Measurements from ENCODE around the gene ERF. TPM values are rescaled to one million over a fixed set of nuclear protein-coding genes. Genes with fewer than 3 reads are reported as not detected.
A peak's percentile ranks its signal among the peaks of the same experiment; 100 is the strongest.

Gene ERF
- total and polyA plus RNA-seq, 2 of the 4 experiments (the other 2 are of a cell fraction) = 5.2 to 32.4 TPM

DNA sequence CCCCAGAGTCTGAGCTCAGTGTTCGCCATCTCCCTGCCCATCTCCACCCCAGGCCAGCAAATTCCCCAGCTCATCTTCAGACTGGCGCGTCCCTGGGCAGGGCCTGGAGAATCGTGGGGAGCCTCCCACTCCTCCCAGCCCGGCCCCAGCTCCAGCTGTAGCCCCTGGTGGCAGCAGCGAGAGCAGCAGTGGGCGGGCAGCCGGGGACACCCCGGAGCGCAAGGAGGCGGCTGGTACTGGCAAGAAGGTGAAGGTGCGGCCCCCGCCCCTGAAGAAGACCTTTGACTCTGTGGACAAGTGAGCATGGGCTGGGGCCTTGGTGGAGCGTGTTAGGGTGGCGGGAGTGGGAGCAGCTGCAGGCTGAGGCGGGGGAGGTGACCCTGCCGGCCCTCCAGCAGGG lies 38.6 kb upstream of the ERF start:
- dilution Hi-C loops (cut with HindIII; ENCODE audit: low sequenced_read_pairs, unreplicated experiment) (no loop called here), in situ Hi-C loops (cut with MboI; ENCODE audit: low sequenced_read_pairs) (no loop called here), intact Hi-C loops (cut with micrococcal nuclease) (no loop called here)
- Histone ChIP-seq H3K36me3 (ENCODE audit: control insufficient read depth, insufficient read depth, low read length) (peaks cover 69% of the 10 kb centered on the region), H3K9me3 (ENCODE audit: control insufficient read depth, insufficient read depth, low read length) (no peaks in the 10 kb centered on the region), H3K56ac (ENCODE audit: extremely low read depth, insufficient read depth, low read length) (no peak overlapping the region), H4K8ac (ENCODE audit: low read depth in 2 of 2, low read length in 2 of 2) (no peak overlapping the region), H2AK5ac (ENCODE audit: low read depth, low read length) (no peak overlapping the region), H3K27ac (ENCODE audit: insufficient read depth, low read length) (no peak overlapping the region), H4K20me1 (ENCODE audit: insufficient read depth, low read length) (peaks cover 10% of the 10 kb centered on the region), H4K91ac (ENCODE audit: insufficient read depth, low read depth, low read length) (no peak overlapping the region), H3K4me1 (ENCODE audit: control insufficient read depth, insufficient read depth, low read length) (no peaks in the 10 kb centered on the region), H2AK9ac (replicated peaks; ENCODE audit: low read depth, low read length, poor library complexity) (peak overlapping the region; percentile 42), H3K27me3 (ENCODE audit: control insufficient read depth, insufficient read depth, low read length) (no peaks in the 10 kb centered on the region), H4K5ac (ENCODE audit: low read depth, low read length) (no peak overlapping the region), H3K4me3 (ENCODE audit: insufficient read depth, low read depth, low read length) (no peak overlapping the region), H3K4me2 (ENCODE audit: low read depth, low read length) (no peak overlapping the region), H2BK120ac (ENCODE audit: low read depth, low read length) (no peak overlapping the region), H3K9me1 (ENCODE audit: insufficient read depth, low read length) (0 out of 2 replicates have a peak, but pooled peaks cover 2% of the 10 kb centered on the region), H3K14ac (replicated peaks; ENCODE audit: low read depth, low read length) (no peak overlapping the region), H3K18ac (ENCODE audit: low read depth, low read length) (no peak overlapping the region), H3K79me1 (ENCODE audit: low read depth in 1 of 2, low read length in 2 of 2) (peaks cover 3 to 6% of the 10 kb centered on the region in 2 experiments; a peak in 2 of 4 replicates), H2BK15ac (ENCODE audit: low read depth, low read length) (no peak overlapping the region), H3K4ac (ENCODE audit: low read depth, low read length) (no peak overlapping the region), H2BK20ac (ENCODE audit: low read depth, low read length) (no peak overlapping the region), H2AFZ (replicated peaks; ENCODE audit: low read length, poor library complexity) (no peak overlapping the region), H3K9ac (ENCODE audit: low read depth, low read length) (no peak overlapping the region), H3K23ac (ENCODE audit: low read depth, low read length) (no peak overlapping the region), H2BK5ac (ENCODE audit: low read depth, low read length, poor library complexity, severe bottlenecking) (no peak overlapping the region)
- POLR2A ChIA-PET (ENCODE audit: unreplicated experiment) = no interaction called here
- DNase-seq = no peak
- ATAC-seq (ENCODE audit: low read depth) = no peak
- CTCF ChIA-PET = no interaction called here
- WGBS, 2 experiments (ENCODE audit: extremely low coverage in 2 of 2, insufficient read length in 1 of 2) = 84% methylated on average over 10 of the region's 17 CpGs; no CpG with 5 or more reads in 1 of the 2 experiments
- BruUV-seq (replicated peaks) = no TSS peak
- TF ChIP-seq NFE2L2 (IDR thresholded peaks at IDR 0.05; ENCODE audit: low read depth, low read length) (no peak), CHD1 (IDR thresholded peaks at IDR 0.05; ENCODE audit: low read depth, low read length) (no peak), RFX5 (IDR thresholded peaks at IDR 0.05; ENCODE audit: low read depth, low read length) (no peak), RAD21 (IDR thresholded peaks at IDR 0.05; ENCODE audit: low read length) (no peak), MAFK (IDR thresholded peaks at IDR 0.05; ENCODE audit: low read depth, low read length) (no peak), MAZ (IDR thresholded peaks at IDR 0.05; ENCODE audit: borderline replicate concordance, low read depth, low read length) (no peak), RCOR1 (IDR thresholded peaks at IDR 0.05; ENCODE audit: insufficient replicate concordance, low read length) (no peak), POLR2A (IDR thresholded peaks at IDR 0.05; ENCODE audit: low read depth, low read length) (no peak), MXI1 (IDR thresholded peaks at IDR 0.05; ENCODE audit: borderline replicate concordance, low read depth, low read length) (no peak), FOS (IDR thresholded peaks at IDR 0.05; ENCODE audit: low read depth, low read length) (no peak)
- TF ChIP-seq, protein P1, sequence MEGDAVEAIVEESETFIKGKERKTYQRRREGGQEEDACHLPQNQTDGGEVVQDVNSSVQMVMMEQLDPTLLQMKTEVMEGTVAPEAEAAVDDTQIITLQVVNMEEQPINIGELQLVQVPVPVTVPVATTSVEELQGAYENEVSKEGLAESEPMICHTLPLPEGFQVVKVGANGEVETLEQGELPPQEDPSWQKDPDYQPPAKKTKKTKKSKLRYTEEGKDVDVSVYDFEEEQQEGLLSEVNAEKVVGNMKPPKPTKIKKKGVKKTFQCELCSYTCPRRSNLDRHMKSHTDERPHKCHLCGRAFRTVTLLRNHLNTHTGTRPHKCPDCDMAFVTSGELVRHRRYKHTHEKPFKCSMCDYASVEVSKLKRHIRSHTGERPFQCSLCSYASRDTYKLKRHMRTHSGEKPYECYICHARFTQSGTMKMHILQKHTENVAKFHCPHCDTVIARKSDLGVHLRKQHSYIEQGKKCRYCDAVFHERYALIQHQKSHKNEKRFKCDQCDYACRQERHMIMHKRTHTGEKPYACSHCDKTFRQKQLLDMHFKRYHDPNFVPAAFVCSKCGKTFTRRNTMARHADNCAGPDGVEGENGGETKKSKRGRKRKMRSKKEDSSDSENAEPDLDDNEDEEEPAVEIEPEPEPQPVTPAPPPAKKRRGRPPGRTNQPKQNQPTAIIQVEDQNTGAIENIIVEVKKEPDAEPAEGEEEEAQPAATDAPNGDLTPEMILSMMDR (conservative IDR thresholded peaks at IDR 0.05; ENCODE audit: low read depth, low read length) = no peak; the same call in 1 of the 2 replicates
- TF ChIP-seq, protein P2, sequence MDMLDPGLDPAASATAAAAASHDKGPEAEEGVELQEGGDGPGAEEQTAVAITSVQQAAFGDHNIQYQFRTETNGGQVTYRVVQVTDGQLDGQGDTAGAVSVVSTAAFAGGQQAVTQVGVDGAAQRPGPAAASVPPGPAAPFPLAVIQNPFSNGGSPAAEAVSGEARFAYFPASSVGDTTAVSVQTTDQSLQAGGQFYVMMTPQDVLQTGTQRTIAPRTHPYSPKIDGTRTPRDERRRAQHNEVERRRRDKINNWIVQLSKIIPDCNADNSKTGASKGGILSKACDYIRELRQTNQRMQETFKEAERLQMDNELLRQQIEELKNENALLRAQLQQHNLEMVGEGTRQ (IDR thresholded peaks at IDR 0.05; ENCODE audit: low read depth, low read length) = no peak
- TF ChIP-seq, protein P3, sequence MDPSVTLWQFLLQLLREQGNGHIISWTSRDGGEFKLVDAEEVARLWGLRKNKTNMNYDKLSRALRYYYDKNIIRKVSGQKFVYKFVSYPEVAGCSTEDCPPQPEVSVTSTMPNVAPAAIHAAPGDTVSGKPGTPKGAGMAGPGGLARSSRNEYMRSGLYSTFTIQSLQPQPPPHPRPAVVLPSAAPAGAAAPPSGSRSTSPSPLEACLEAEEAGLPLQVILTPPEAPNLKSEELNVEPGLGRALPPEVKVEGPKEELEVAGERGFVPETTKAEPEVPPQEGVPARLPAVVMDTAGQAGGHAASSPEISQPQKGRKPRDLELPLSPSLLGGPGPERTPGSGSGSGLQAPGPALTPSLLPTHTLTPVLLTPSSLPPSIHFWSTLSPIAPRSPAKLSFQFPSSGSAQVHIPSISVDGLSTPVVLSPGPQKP (IDR thresholded peaks at IDR 0.05; ENCODE audit: borderline replicate concordance, low read depth, low read length) = no peak
